COLO829 (cell line): ENCODE measurements around the gene XIRP2.
"Not testable (repeated sequence)": the region's sequence is repeated elsewhere in the genome, so short reads cannot be mapped to it uniquely, and the experiment has no call there.

Experiments used
- DNase-seq: peaks from one replicate; pipeline ENCODE4 v3.0.0; 2012; ENCODE audit warnings: low spot score

Gene XIRP2

DNA sequence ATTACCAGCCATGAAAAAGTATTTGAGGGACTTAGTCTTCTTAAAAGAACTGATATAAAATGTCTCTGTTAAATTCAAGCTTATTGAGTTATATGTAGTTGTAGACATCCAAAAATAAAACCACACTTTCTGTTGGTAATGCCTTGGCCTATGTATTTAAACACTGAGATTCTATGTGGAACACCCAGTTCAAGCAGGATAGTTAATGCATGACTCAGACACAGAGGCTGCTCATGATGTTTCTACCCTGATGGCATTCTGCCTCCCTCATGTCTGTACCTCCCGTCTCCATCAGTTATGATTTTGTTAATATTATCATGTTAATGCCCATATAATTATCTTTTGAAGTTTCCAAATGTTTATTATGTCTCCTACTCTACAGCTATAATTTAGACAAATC lies 164.5 kb downstream of the XIRP2 start:
- DNase-seq, result peak; percentile 10

DNA sequence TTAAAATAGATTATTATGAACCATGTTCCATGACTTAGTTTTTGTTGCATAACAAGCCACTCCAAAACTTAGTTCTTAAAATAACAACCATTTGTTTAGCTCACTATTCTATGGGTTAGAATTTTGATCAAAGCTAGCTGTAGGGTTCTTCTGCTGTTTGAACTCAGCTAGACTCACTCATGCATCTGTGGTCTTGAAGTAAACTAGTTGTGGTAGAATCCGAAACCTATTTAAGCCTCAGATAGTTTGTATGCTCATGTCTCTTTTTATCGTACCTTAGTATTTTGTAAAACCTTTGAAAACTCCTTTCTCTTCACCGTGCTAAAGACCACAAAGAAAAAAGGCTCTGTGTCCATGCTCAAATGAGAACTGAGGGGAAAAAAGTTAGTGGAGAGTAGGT lies 166.6 kb downstream of the XIRP2 start:
- DNase-seq, result no peak

DNA sequence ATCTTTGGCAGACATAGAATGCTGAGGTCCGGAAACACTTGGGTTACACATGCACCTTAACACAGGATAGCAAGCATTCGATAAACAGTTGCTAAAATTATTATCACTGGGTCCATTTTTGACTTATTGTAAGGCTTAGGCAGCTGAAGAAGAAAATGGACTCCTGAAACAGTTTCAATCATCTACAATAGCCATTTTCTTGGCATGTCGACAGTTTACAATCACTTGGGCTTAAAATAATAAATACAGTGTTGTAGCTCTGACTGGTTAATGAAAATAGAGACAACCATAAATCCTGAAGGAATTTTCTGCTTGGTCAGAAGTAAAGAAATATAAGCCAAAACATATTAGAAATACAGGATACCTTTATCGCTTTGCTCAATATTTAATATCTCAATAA lies 169.2 kb downstream of the XIRP2 start:
- no peak for DNase-seq

DNA sequence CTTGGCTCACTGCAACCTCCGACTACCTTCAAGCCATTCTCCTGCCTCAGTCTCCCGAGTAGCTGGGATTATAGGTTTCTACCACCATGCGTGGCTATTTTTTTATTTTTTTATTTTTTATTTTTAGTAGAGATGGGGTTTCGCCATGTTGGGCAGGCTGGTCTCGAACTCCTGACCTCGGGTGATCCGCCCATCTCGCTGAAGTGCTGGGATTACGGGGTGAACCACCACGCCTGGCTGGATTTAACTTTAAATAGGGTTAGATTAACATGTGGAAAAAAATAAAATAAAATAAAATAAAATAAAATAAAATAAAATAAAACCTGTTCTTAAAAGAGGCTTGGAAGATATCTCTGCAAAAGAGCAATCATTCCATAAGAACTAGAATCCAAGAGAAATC lies 170.9 kb downstream of the XIRP2 start:
- DNase-seq, result no peak

DNA sequence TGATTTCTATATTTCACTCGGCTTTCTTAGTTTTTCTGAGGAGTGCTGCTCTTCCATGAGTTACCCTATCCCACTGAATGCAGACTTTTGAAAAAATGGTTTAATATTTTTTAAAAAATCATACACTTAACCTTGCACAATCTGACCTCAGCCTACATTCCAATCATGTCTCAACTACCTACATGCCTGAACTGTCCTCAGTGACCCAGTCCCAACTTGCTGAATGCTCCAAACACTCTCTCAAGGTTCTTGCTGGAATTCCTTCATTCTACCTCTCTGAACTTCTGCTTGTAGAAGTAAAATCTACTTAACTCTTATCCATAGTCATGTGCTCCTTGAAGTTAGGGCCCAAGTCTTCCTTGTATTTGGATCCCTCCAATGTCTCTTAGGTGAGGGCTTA lies 181.6 kb downstream of the XIRP2 start:
- no peak for DNase-seq

DNA sequence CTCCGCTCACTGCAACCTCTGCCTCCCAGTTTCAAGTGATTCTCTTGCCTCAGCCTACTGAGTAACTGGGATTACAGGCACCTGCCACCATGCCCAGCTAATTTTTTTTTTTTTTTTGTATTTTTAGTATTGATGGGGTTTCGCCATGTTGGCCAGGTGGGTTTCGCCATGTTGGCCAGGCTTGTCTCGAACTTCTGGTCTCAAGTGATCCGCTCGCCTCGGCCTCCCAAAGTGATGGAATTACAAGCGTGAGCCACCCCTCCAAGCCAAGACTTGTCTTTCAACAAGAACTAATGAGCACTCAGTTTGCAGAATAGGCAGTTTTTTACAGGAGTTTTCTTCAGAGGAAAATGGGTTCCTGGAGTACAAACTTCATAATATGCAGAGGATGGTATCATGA lies 187.4 kb downstream of the XIRP2 start:
- DNase-seq, result not testable (repeated sequence)

DNA sequence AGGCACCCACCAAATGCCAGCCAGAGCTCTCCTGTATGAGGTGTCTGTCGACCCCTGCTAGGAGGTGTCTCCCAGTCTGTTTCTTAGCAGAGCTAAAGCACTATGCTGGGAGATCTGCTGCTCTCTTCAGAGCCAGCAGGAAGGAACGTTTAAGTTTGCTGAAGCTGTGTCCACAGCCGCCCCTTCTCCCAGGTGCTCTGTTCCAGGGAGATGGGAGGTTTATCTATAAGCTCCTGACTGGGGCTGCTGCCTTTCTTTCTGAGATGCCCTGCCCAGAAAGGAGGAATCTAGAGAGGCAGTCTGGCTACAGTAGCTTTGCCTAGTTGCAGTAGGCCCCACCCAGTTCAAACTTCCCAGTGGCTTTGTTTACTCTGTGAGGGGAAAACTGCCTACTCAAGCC lies 210.7 kb downstream of the XIRP2 start:
- DNase-seq, result not testable (repeated sequence)

DNA sequence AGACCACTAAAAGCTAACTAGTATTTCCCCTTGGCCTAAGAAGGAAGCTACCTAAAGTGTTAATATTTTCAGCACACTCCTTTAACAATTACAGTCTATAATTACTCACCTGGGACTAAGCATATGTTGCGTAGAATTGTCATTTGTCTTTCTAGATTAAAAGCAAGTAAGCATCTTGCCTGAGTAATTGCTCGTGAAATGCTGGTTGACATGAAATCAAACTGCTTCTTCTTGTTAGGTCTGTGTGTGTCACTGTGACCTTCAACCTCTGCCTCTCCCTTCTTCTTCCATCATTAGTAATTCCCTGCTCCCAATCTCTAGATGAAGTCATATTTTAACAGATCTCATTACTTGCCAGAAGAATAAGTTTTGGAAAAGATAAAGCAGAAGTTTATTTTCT lies 212.2 kb downstream of the XIRP2 start:
- no peak for DNase-seq

DNA sequence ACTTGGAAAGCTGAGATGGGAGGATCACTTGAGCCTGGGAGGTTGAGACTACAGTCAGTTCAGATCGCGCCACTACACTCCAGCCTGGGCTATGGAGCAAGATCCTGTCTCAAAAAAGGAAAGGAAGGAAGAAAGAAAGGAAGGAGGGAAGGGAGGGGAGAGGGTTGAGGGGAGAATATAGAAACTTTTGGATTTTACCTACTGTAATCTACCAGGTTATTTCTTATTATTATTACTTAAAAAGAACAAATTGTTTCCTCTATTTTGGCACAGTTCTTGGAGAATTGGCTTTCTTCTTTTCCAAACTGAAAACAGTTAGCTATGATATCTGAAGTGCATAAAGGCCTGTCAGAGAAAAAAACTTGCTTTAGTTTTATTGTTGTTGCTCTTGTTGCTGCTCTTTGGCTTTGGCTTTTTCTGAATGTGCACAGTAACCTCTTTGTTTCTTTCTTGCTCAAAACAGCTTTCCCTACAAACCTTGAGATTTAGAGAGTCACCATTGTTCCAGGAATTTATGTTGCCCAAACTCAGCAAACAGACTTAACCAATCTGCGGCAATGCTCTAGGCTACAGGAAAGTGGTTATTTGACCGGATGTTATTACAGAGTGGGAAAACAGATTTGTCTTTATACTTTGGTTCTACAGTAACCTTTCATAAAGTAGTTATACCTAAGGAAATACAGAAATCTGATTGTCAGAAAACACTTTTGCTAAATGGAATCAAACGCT lies 214.9 kb downstream of the XIRP2 start:
- DNase-seq, result peak; percentile 80

DNA sequence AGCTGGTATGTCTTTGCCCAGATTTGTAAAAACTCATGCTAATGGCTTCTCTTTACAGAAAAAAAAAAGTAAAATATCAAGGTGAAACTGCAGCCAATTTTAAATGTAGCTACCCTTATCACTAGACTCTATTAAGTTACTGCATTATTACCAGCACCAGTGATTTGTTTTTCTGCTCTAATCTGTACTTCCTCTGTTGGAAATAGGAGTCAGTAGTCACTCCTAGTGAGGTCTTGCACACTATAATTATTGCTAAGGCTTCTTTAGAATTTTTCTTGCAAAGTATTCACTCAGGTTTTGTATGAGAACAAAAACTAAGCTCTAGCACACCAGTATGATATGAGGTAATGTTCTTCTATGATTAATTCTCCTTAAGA lies 215.5 kb downstream of the XIRP2 start:
- peak; percentile 40 for DNase-seq

DNA sequence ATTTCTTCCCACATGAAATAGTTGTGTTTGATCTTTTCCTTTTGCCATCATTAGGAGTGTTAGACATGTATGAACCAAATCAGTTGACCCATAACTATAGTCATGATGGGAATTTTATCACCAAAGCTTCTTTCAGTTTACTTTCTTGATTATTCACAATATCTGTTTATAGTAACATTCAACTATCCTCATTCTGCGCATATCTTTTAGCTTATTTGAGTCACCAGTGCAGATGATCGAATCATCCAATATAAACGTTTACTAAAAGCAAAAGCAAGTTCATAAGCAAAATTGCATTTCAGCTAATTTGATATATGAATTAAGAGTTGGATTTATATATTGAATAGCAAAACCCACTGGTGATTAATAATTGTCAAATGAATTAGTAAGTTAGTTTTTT lies 216.4 kb downstream of the XIRP2 start:
- no peak for DNase-seq

DNA sequence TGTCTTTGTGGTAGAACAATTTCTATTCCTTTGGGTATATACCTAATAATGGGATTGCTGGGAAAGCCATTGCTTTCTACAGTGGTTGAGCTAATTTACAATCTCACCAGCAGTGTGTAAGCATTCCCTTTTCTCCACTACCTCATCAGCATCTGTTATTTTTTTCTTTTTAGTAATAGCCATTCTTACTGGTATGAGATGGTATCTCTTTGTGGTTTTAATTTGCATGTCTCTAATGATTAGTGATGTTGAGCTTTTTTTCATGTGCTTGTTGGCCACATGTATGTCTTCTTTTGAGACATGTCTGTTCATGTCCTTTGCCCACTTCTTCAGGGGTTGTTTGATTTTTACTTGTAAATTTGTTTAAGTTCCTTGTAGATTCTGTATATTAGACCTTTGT lies 221.4 kb downstream of the XIRP2 start:
- not testable (repeated sequence) for DNase-seq

DNA sequence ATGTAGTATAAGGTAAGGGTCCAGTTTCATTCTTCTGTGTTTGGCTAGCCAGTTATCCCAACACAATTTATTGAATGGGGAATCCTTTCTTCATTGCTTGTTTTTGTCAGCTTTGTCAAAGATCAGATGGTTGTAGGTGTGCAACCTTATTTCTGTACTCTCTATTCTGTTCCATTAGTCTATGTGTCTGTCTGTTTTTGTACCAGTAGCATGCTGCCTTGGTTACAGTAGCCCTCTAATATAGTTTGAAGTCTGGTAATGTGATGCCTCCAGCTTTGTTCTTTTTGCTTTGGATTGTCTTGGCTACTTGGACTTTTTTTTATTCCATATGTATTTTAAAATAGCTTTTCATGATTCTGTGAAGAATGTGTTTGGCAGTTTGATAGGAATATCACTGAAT lies 222.1 kb downstream of the XIRP2 start:
- DNase-seq, result no peak

DNA sequence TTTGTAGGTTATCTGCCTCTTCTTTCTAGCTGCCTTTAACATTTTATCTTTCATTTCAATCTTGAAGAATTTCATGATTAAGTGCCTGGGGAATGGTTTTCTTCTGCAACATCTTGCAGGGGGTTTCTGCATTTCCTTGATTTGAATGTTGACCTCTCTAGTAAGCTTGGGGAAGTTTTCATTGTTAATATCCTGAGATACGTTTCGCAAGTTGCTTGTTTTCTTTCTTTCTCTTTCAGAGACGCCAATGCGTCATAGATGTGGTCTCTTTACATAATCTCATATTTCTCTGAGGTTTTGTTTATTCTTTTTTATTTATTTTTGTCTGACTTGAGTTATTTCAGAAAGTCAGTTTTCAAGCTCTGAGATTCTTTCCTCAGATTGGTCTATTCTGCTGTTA lies 225.7 kb downstream of the XIRP2 start:
- no peak for DNase-seq

DNA sequence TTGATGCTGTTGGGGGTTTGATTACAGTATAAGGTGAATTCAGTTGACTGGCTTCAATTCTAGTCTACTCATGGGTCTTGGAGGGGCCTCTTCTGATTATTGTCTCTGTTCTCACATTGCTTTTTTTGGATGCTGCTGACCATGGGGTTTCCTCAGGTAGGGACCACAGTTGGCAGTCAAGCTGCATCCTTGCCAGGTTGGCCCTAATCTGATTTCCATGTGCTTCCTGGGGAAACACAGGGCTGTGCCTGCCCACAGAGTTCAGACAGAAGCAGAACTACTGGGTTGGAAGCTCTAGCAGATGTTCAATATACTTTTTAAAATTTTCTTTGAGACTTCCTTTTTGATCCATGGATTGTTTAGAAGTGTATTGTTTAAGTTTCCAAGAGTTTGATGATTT lies 227.3 kb downstream of the XIRP2 start:
- DNase-seq, result no peak

DNA sequence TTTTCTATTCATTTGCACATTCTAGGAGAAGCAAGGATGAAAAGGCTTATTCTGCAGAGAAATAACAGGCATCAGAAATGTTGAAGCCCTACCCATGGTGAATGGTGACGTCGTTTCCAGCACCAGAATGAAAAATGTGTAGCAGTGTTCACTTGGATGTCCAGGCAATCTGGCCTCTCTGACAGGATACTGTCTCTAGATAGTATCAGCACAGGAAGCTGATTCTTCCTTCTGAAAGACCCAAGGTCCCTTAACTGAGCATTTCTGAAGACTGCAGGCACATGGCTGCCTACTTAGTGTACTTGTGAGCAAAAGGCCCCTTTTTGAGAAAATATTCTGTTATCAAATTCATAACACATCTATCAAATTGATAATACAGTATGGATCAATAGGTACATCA lies 234.1 kb downstream of the XIRP2 start:
- DNase-seq, result no peak

DNA sequence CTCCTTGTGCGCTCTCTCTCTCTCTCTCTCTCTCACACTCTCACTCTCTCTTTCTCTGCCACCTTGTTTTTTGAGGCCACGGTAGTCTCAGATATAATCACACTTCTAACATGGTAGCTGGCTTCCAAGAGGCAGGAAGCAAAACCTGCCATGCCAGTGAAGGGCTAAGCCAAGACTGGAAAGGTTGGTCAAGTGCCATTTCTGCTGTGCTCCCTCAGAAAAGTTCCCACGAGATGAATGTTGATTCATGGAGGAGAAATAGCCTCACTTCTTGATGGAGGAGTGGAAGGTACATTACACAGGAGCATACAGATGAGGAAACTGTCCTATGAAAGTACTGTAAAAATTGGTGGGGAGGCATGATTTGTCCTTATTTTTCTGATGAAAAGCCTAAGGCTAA lies 237.9 kb downstream of the XIRP2 start:
- DNase-seq, result no peak

DNA sequence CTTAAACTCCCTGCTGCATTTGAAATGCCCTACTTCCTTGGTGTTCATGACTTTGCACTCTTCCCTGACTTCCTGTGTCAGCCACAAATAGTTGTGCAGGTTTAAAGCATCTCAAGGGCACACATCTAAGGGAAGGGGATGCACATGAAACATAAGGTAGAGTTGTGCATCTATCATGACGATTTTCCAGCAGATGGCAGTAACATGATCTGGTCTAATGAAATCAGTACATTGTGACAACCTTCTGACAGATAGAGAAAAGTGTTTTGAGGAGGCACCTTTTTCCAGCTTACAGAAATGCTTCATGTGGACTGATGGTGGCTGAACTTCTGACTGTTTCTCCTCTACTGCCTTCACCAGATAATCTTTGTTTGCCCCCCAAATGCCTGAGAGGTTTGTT lies 238.9 kb downstream of the XIRP2 start:
- DNase-seq, result peak; percentile 35

DNA sequence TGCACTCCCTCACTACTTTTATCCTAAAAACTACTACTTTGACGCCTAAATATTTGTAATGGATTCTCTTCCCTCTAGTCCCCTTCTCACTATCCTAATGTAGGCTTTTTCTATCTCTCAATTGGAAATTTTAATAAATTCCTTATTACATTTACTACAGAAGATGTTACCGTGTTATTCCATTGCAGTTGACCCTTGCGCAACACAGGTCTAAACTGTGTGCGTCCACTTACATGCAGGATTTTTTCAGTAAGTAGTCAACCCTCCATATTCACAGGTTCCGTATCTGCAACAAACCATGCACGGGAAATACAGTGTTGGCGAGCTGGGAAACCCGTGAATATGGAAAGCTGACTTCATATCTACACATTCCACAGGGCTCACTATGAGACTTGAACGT lies 239.8 kb downstream of the XIRP2 start:
- no peak for DNase-seq

DNA sequence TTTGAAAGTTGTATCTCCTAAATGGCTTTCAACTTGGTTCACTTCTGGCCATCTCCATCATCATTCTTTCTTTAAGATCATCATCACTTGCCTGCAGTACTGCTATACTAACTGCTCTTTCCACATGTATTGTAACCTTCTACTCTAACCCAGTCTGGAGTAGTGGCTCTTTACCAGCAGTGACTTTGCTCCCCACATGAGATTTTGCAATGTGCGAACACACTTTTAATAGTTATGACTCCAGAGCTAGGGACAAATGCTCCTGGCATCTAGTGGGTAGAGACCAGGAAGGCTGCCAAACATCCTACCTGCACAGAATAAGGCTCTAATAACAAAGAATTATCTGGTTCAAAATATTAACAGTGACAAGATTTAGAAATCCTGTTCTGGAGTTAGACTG lies 243.8 kb downstream of the XIRP2 start:
- no peak for DNase-seq

DNA sequence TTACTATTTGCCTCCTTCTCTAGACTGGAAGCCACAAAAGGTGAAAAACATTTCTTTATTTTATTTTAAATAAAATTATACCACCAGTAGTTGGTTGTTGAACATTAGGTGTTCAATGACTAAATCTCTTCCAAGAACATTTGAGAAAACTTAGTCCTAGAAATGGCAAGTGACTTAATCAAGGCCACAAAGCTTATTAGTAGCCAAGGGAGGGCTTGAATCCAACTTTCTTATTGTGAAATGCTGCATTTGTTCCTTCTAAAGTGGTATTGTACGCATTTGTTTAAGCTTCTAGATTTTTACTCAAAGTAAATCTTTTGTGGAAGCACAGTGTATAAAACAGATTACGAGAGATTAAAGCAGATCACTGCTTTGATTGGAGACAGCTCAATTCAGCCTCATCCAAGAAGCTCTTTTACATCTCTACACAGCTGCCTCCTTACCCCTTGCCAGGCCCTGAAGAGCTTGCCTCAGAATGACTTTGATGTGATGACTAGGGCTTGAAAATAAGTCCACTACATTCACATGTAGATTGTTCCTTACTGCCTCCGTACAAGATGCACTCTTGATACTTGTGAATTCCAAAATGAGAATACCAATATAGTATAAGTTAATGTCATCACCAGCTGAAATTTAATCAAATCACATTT lies 244.8 kb downstream of the XIRP2 start:
- no peak for DNase-seq

DNA sequence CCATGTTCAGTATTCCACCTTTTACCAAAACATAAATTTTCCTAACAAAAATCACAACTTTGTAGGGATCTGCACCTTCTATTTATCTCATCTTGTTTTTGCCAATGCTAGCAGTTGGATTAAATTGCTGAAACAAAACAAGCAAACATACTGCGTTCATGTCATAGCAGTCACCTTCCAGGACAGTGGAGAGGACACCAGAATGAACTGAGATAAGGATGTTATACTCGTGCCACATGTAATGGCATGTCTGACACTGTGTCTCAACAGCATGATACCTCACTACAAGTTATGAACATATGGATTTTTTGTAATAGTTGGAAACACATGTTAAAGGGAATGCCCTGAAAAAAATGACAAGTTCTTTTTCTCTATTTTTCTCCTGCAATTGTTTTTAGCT lies 245.3 kb downstream of the XIRP2 start:
- no peak for DNase-seq

DNA sequence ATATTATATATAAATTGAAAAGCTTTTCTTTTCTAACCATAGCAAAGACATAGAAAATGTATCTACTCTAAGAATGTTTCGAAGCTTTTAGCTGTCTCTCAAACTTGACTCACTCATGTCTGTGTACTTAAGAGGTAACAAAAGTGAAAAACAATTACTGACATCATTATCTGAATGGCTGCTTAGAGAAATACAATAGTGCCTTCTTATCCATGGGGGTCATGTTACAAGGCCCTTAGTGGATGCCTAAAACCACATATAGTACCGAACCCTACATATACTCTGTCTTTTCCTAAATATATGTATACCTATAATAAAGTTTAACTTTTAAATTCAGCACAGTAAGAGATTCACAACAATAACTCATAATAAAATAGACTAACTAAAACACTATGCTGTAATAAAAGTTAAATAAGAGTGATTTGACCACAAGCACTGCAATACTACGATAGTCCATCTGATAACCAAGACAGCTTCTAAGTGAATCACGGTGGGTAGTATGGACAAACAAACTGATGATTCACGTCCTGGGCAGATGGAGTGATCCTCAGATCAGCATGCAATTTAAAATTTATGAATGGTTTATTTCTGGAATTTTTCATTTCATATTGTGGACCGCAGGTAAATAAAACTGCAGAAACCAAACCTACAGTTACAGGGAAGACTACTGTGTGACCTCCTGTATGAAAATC lies 246.2 kb downstream of the XIRP2 start:
- peak; percentile 22 for DNase-seq

DNA sequence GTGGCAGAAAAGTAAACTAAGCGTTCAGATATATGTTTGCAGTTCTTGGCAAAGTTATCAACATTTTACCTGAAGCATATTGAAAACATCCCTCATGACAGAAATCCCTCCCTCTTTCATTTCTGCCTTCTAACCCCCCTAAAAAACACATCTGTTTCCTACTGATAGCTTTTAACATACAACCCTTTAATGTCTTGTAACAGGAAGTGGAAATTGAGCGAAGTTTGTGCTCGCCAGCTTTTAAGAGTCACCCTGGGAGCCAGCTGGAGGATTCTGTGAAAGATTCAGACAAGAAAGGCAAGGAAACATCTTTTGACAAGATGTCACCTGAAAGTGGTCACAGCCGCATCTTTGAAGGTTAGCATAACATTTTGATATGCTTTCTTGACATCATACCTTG lies 247.4 kb downstream of the XIRP2 start:
- DNase-seq, result no peak
